ENCODE results near the gene DNAJC16. TPM values are rescaled to one million over a fixed set of nuclear protein-coding genes. Genes with fewer than 3 reads are reported as not detected.
"Not testable (repeated sequence)": the region's sequence is repeated elsewhere in the genome, so short reads cannot be mapped to it uniquely, and the experiment has no call there.

DNAJC16 gene
- total RNA-seq, 1 donor from 2014 or later, result 19.8 TPM

DNA sequence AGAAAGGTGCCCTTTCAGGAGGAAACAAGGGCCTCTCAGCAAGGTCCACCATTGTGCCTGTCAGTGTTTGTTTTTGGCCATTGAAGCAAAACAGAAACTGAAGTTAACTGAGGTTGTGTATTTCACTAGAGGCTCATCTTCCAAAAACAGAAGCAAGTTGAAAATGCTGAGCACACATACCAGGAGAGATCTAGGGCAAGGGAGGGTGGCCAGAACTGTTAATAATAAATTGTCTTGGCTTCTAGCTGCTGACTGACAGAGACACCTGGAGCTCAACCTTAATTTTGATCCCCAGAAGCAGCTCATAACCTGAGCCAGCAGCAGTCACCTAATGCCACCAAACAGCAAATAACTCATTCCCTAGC, 53.0 kb downstream of the DNAJC16 start:
- DNase-seq (ENCODE audit: low spot score), result no peak

DNA sequence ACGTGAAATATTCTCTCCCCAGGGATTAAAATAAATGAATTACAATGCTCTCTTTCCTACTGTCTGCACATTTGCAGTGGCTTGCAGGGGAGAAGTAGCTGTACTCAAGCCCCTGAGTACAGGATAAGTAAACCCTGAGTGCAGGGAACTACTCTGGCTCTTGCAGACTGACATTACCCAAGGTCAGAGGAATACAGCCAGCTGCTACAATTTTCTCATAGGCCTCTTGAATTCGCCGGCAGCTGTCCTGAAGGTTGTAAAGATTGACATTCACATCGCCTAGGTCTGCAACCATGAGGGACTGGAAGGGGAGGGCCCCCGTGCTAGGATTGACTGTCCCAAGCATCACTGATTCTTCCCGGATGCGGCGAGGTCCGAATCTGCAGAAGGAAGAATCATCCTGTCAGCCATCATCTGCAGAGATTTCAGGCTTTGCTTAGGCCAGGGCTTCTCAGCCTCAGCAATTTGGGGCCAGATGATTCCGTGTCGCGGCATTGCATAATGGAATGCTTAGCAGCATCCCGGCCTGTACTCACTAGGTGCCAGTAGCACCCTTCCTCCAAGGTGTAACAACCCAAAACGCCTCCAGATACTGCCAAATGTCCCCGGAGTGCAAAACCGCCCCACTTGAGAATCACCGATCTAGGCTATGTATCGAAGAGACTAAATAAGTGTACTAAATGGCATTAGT, 56.5 kb downstream of the DNAJC16 start:
- no peak for DNase-seq (ENCODE audit: low spot score)

DNA sequence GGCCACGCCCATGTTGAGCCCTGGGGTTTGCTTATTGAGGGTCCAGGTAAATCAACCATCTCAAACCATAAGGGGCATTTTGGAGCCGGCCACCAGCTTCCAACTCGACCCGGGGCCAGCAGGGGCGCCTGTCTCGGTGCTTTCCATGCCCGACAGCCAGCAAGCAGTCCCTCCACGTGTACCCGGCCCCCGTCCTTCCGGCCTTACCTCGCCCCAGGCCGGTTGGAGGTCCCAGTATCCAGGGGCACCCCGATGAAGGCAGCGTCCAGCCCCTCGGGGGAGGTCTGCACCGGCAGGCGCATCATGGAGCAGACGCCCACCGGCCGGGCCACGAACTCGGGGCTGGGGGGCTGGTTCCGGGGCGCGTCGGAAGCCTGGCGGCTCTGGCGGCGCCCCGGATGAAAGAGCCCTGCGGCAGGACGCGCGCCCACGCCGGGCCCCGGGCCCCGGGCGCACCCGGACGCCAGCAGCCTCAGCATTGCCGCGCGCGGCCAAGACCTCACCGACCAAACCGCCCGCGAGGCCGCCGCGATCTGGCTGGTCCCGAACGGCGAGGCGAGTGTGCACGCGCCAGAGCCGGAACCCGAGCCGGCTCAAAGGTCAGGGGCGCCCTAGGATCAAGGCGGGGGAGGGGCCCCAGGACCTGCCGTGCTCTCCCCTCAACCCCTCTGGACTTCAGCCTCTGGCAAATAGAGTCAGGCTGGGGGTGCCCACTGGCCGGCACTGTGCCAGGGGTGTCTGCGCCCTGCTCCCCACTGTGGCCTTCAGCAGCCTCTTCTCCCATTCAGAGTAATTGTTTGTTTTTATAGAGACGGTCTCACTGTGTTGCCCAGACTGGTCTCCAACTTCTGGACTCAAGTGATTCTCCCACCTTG, 58.1 kb downstream of the DNAJC16 start, which contains the start of gene AGMAT:
Gene AGMAT, minus strand, starts transcription at position 563 of the 875 bp plus-strand sequence. Its CDS starts 84 bp downstream, at position 479.
- DNase-seq (ENCODE audit: low spot score), result no peak

DNA sequence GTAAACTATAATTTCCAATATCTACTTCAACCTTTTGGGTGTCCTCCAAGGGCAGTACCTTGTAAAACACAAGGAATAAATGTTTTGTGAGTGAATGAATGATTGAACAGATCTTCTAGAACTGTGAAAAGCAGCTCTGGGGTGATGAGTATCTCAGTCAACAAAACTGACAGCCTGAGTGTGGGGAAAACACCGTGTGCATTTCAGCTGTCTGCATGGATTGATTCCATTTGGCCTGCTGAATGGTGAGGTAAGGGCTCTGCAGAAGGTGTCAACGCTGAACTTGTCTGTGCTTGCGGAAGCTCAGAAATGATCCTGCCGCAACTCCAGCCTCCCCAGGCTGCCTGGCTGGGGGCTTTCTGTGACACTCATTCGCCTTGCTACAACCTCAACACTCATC, 65.6 kb downstream of the DNAJC16 start:
- no peak for DNase-seq (ENCODE audit: low spot score)

DNA sequence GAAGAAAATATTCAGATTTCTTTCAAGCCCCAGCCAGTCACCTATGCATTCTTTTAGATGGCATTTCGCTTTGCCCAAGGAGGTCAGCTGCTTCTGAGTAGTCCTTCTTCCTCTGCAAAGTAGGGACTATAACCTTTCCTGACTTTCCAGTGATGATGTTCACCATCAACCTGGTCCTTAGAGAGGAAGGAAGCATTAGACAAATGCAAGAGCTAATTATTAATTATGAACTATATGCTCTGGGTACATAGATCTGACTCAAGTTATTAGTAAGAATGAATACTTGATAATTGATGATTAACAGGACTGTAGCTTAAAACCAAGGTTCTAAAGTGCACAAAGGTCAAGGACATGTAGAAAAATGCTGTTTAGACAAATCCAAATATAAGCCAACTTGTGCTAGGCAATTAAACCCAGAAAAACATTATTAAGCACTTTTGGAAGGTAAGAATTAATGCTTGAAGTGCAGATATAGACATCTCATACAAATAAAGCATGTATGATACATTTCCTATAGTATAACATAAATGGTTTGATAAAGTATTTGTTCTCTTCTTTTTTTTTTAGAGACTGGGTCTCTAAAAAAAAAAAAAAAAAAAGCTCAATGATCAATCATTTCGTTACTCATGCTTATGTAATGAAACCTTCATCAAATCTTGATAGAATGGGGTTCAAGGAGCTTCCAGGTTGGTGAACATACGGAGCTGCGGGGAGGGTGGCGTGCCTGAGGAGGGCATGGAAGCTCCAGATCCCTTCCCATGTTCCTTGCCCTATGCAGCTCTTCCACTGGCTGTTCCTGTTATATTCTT, 69.4 kb downstream of the DNAJC16 start:
- DNase-seq (ENCODE audit: low spot score), result no peak

DNA sequence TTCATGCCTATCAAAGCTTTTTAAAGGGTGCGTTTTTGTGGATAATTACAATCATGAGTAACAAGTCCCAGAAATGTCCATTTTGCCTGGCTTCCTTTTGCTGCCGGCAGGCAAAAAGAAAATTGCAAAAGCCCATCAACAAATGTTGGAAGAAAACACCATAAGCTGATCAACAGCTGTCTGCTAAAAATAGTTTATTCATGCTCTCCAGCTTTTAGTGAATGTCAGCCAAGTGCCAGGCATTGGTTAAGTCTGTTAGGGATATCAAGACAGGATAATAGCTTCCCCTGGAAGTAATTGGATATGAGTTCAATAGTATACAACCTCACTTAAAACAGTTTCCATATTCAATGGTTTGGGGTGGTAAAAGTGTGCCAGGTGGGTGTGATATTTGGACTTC, 71.8 kb downstream of the DNAJC16 start:
- no peak for DNase-seq (ENCODE audit: low spot score)

DNA sequence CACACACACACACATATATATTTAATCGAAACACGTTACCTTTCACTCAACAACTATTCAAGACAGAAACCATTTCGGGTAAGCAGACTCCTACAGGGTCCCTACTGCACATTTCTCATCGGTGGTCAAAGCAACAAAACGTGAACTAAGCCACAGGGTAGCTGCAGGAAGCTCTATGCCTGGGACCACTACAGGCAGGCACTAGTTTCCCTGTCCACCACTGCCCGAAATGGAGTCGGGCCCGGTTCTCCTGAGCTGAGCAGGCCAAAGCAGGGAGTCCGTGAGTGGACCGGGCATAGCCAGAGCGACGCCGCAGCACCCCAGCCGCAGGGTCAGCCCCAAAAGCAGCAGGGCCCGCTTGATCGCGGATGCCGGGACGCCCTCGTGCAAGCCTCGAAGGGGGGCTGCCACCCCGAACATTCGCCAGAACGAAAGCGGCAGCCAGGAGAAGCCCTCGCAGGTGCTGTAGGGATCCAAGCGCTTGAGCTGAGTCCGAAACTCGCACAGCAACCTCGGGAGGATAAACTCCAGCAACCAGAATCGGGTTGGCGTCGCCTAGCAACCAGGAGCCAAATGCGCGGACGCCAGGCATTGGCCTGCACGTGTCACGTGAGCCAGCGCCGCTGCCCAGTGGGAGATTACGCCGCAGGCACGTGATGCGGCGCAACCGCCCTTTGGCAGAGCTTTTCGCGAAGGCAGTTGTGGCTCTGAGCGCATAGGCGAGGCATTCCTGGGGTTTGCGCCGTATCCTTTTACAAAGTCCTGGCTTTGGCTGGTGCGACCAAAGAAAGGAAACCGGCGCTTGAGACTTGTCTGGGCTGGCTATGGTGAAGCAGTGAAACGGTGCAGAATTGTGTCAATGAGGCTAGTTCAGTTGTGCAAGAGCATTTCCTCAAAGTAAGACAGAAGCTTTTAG, 76.7 kb downstream of the DNAJC16 start:
- DNase-seq (ENCODE audit: low spot score), result peak; percentile 99

DNA sequence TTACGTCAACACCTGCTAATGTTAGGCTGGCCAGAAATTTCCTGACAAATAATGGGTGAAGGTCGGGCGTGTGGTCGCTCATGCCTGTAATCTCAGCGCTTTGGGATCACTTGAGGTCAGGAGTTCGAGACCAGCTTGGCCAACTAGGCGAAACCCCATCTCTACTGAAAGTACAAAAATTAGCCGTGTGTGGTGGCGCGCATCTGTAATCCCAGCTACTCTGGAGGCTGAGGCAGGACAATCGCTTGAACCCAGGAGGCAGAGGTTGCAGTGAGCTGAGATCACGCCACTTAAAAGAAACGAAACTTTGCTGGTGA, 77.3 kb downstream of the DNAJC16 start:
- DNase-seq (ENCODE audit: low spot score), result not testable (repeated sequence)

DNA sequence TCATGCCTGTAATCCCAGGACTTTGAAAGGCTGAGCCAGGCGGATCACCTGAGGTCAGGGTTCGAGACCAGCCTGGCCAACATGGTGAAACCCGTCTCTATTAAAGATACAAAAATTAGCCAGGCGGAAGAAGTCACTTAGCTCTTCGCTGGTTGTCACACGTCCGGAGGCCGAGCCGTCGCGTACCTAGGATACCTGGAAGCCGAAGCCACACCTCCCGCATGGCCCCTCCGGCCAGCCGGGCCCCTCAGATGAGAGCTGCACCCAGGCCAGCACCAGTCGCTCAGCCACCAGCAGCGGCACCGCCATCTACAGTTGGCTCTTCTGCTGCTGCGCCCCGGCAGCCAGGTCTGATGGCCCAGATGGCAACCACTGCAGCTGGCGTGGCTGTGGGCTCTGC, 77.8 kb downstream of the DNAJC16 start:
- DNase-seq (ENCODE audit: low spot score), result not testable (repeated sequence)

DNA sequence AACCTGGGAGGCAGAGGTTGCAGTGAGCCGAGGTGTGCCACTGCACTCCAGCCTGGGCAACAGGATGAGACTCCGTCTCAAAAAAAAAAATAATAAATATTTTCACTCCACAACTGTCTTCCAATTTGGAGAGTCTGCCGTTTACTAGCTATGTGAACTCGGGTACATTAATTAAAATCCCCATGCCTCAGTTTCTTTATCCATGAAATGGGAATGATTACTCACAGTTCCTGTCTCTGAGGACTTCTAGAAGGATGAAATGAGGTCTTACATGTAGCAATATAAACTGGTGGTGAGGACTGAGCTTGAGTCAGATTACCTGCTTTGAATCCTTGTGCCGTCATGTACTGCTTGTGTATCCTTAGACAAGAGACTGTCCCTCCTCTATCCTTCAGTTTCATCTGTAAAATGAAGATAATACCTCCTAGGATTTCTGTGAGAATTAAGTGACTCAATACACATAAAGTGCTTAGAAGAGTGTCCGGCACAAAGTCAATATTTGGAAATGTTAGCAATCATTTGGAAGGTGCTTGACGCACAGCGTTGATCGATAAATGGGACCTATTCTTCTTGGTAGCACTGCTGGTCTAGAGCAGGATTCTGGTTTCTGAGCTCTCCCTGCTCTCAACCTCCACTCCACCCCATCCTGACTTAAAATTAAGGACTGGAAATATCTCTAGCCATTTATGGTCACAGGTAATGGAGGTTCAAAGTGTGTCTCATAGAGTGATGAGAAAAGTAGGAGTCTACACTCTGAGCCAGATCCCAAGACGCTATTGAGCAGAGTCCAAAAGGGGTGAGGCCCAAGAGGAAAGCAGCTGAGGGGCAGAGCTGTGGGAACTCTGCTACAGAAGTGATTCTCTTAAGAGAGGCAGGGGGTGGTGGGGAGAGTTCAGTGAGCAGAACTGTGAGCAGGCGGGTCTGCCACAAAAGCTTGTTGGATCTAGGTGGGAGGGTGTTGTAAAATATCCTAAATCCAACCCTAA, 79.0 kb downstream of the DNAJC16 start:
- DNase-seq (ENCODE audit: low spot score), result no peak

DNA sequence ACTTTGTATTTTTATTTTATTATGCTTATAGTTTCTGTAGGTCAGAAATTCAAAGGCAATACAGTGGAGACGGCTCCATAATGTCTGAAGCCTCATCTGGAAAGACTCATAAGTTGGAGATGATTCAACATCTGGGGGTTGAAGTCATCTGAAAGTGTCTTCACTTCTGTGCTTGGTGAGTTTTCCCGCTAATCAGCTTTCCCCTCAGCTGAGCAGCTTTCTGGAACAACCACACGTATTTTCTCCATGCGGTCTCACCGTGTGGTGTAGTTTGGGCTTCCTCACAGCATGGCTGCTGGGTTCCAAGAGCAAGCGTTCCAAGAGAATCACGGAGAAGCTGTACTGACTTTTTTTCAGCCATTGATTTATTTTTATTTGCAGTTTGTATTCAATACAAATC, 83.0 kb downstream of the DNAJC16 start:
- DNase-seq (ENCODE audit: low spot score), result no peak

DNA sequence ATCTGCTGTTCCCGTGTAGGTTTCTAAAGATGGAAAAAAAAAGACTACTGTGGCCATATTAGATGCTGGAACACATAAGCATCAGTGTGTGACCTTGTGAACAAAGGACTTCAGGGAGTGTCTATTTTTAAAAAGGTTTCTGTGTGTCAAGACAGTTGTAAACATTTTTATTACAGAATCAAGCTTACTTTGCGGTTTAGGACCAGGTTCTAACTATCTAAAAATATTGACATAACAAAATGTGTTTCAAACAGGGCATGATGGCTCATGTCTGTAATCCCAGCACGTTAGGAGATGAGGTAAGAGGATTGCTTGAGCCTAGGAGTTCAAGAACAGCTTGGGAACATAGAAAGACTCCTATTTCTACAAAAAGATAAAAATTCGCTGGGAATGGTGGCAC, 83.5 kb downstream of the DNAJC16 start:
- DNase-seq (ENCODE audit: low spot score), result no peak

DNA sequence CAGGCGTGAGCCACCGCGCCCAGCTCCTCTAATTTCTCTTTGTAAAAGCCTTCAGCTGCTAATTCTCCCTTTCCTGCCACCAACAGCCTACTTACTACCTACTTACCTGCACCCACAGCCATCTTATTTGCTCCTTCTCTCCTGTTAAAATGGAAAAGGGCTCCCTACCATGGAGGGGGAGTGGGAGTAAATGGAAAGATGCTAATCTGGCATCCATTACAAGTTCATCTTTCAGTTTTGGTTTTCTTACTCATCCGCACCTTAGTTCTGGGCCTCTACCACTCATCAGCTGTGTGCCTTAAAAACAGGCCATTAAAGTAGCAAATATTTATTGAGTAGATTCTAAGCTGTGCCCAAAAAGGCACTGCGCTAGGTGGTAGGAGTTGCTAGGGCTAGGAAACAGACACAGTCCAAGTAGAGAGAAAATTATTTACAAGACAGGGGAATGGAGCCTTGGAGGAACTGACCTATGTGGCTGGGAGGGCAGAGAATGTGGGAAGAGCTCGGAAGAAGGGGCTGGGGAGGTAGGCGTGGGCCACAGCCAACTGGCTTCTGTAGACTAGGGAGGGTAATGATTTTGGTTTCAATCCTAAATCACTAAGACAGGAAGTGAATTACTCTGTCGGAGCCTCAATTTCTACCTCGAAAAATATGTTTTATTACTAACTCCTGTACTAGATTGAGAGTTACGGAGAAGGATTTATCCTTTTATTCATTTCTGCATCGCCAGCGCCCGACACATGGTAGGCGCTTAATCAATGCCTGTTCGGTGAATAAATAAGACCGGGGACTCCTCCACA, 89.9 kb downstream of the DNAJC16 start:
- no peak for DNase-seq (ENCODE audit: low spot score)

DNA sequence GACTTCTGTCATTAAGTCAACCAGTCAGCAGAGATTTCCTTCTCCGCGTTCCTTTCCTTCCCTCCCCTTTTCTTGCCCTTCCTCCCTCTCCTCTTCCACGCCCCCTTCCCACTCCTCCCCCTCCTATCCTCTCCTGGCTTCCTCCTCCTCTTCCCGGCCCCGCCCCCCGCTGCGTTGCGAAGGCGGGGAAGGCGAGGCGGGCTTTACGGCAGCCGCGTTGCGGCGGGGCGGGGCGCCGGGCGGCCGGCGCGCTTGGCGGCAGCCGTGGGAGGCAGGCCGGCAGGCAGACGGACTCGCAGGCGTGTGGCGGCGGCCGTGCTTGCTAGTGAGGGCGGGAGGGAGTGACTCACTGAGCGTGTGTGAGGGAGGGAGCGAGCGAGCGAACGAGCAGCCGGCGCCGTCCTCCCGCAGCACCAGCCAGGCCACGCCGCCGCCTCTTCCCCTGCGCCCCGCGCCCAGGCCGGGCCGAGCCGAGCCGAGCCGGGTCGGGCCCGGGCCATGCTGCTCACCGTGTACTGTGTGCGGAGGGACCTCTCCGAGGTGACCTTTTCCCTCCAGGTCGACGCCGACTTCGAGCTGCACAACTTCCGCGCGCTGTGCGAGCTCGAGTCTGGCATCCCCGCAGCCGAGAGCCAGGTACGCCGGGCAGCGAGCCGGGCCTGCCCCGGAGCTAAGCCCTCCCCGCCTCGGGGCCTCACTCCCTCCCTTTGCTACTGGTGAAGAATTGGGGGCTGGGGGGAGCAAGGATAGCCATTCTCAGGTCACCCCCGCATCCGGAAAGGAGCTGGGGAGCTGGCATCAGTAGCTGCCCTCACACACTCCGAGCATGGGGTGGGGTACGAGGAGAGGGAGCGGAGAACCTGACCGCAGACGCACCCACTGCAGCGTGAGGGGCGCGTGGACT, 90.8 kb downstream of the DNAJC16 start, which contains the start of gene DDI2:
Gene DDI2, plus strand, starts transcription at position 286 of the 904 bp plus-strand sequence. Its CDS starts 213 bp downstream, at position 499.
- peak; percentile 99 for DNase-seq (ENCODE audit: low spot score)

DNA sequence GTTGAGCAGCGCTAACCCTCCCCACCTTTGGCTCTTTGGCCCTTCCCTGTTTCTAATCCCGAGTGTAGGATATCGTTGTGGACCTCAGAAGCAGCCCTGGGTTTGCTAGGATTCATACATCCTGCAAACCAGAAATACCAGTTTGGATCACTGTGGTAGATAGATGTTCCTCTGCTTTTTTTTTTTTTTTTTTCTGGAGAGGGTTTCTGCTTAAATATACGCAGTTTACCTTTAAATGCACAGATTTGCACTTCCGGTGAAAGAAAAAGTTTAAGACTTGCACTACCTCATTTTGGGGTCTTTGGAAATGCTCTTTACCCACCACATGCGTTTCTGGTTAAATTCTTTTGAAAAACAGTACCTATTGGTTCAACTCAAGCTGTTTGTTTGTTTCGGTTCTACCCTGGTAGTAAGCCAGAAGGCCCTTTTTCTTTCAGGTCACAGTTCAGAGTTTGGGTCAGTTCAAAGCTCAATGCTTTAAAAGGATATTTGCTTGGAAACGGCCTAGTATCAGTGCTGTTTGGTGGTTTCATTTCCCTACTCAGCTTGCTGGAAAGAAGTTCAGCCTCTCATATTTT, 91.5 kb downstream of the DNAJC16 start:
- no peak for DNase-seq (ENCODE audit: low spot score)

DNA sequence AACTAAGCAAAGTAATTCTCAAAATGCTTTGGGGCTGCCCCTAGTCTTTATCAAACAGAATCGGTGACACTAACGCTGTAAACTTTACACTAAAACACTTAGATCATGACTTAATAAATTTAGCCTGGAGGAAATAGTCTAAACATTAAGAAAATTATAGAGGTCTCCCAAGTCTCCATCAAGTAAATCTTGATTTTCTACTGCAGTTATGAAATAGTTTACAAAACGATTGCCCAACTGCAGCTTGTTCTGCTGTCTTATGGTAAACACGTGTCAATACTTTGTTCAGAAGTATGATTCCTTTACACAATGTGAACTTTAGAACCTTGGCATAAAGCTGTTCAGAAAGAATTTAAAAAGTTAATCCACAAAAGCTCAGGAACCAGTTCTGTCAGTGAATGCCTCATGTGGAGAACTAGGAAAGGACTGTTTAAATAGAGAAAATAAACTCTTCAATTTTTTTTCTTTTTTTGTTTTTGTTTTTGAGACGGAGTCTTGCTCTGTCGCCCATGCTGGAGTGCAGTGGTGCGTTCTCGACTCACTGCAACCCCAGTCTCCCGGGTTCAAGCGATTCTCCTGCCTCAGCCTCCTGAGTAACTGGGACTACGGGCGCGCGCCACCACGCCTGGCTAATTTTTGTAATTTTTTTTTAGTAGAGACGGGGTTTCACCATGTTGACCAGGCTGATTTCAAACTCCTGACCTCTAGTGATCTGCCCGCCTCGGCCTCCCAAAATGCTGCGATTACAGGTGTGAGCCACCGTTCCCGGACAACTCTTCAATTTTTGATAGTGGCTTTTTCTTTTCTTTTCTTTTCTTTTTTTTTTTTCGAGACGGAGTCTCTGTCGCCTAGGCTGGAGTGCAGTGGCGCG, 92.2 kb downstream of the DNAJC16 start:
- no peak for DNase-seq (ENCODE audit: low spot score)

All from mesenteric fat pad (tissue), 1 donor.